Lower leg skin (tissue), 3 donors: ENCODE measurements around the gene ICAM2.

Experiments used
- POLR2A ChIP-seq, 2 donors: fragments of 450-650 bp; IDR thresholded peaks; one replicate each; pipeline ENCODE4 v1.6.1; 2016 to 2017; ENCODE audit warnings: antibody characterized with exemption in 2 of 2, mild to moderate bottlenecking in 1 of 2, moderate library complexity in 1 of 2
- TF ChIP-seq, protein P1 (sequence below), 3 donors: fragments of 450-650 bp; IDR thresholded peaks; one replicate each; pipeline ENCODE4 v1.5.1; 2016; ENCODE audit warnings: antibody characterized with exemption in 3 of 3, mild to moderate bottlenecking in 3 of 3, moderate library complexity in 2 of 3

GRCh38 chr17:64028874-64029464 lies 8.5 kb upstream of the ICAM2 start:
- TF ChIP-seq, protein P1, sequence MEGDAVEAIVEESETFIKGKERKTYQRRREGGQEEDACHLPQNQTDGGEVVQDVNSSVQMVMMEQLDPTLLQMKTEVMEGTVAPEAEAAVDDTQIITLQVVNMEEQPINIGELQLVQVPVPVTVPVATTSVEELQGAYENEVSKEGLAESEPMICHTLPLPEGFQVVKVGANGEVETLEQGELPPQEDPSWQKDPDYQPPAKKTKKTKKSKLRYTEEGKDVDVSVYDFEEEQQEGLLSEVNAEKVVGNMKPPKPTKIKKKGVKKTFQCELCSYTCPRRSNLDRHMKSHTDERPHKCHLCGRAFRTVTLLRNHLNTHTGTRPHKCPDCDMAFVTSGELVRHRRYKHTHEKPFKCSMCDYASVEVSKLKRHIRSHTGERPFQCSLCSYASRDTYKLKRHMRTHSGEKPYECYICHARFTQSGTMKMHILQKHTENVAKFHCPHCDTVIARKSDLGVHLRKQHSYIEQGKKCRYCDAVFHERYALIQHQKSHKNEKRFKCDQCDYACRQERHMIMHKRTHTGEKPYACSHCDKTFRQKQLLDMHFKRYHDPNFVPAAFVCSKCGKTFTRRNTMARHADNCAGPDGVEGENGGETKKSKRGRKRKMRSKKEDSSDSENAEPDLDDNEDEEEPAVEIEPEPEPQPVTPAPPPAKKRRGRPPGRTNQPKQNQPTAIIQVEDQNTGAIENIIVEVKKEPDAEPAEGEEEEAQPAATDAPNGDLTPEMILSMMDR (IDR thresholded peaks at IDR 0.05): peak in 1 of 3 donors; percentile 50
- no peak for TF ChIP-seq POLR2A (IDR thresholded peaks at IDR 0.05)
